Stimulated activated CD4-positive, alpha-beta T cell treated with anti-CD3 and anti-CD28 coated beads, TNF-alpha, amount 100 ng/mL, for 48 hours (primary cell): ENCODE measurements around the gene TMEM63B.
"Not testable (repeated sequence)": the region's sequence is repeated elsewhere in the genome, so short reads cannot be mapped to it uniquely, and the experiment has no call there.

Experiments used
- DNase-seq, 3 donors: peaks; one replicate each; pipeline ENCODE4 v3.0.0-alpha.2; 2020; ENCODE audit warnings: low read depth in 3 of 3

TMEM63B gene

GRCh38 chr6:44144536-44144935 is 17.2 kb downstream of the TMEM63B start:
- not testable (repeated sequence) for DNase-seq

- DNase-seq = no peak
These were observed 18.5 kb downstream of the TMEM63B start for GRCh38 chr6:44145839-44146238.

GRCh38 chr6:44146685-44147084 is 19.3 kb downstream of the TMEM63B start:
- DNase-seq = no peak

- no peak for DNase-seq
These were observed 19.9 kb downstream of the TMEM63B start for GRCh38 chr6:44147256-44147655.

GRCh38 chr6:44148306-44148705 is 21.0 kb downstream of the TMEM63B start:
- no peak for DNase-seq

GRCh38 chr6:44149369-44150012 is 22.1 kb downstream of the TMEM63B start:
- DNase-seq = no peak

- no peak for DNase-seq
These were observed 23.1 kb downstream of the TMEM63B start for GRCh38 chr6:44150317-44150917.

GRCh38 chr6:44151348-44152108 is 24.2 kb downstream of the TMEM63B start:
- peak; percentile 68 to 75 (median 73) for DNase-seq

- no peak for DNase-seq
These were observed 24.7 kb downstream of the TMEM63B start for GRCh38 chr6:44152109-44152461.

GRCh38 chr6:44152533-44152932 is 25.2 kb downstream of the TMEM63B start:
- DNase-seq = no peak

- no peak for DNase-seq
These were observed 26.7 kb downstream of the TMEM63B start for GRCh38 chr6:44154067-44154466.

- DNase-seq = no peak
These were observed 29.3 kb downstream of the TMEM63B start for GRCh38 chr6:44156494-44157151.

GRCh38 chr6:44157152-44157521 is 29.8 kb downstream of the TMEM63B start:
- no peak for DNase-seq

- no peak for DNase-seq
These were observed 31.4 kb downstream of the TMEM63B start, which contains the start of gene CAPN11 for GRCh38 chr6:44158770-44159228. Gene CAPN11, plus strand, starts transcription at chr6:44158820. Its CDS starts 29 bp downstream, at chr6:44158849.

- no peak for DNase-seq
These were observed 34.6 kb downstream of the TMEM63B start for GRCh38 chr6:44161997-44162338.

- DNase-seq = no peak
These were observed 35.7 kb downstream of the TMEM63B start for GRCh38 chr6:44162876-44163625.

- DNase-seq = no peak
These were observed 38.8 kb downstream of the TMEM63B start for GRCh38 chr6:44166116-44166515.

GRCh38 chr6:44166591-44167184 is 39.3 kb downstream of the TMEM63B start:
- no peak for DNase-seq

- no peak for DNase-seq
These were observed 40.2 kb downstream of the TMEM63B start for GRCh38 chr6:44167567-44167966.

- DNase-seq = no peak
These were observed 41.8 kb downstream of the TMEM63B start for GRCh38 chr6:44169154-44169553.

- no peak for DNase-seq
These were observed 42.7 kb downstream of the TMEM63B start for GRCh38 chr6:44169886-44170570.
